Cardiac atrium fibroblast (primary cell): Measurements from ENCODE around the gene SNAP47. TPM values are rescaled to one million over a fixed set of nuclear protein-coding genes. Genes with fewer than 3 reads are reported as not detected.

Source experiments
- total RNA-seq: library from RNA; depleted of rRNA; stranded (reverse); fragments of >200 nt; gene quantifications from 2 replicates; pipeline ENCODE4 v1.2.3, GENCODE V29; 2015

The SNAP47 gene, protein sequence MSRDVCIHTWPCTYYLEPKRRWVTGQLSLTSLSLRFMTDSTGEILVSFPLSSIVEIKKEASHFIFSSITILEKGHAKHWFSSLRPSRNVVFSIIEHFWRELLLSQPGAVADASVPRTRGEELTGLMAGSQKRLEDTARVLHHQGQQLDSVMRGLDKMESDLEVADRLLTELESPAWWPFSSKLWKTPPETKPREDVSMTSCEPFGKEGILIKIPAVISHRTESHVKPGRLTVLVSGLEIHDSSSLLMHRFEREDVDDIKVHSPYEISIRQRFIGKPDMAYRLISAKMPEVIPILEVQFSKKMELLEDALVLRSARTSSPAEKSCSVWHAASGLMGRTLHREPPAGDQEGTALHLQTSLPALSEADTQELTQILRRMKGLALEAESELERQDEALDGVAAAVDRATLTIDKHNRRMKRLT
- total RNA-seq: 25.8 and 26.7 TPM in 2 replicates

DNA sequence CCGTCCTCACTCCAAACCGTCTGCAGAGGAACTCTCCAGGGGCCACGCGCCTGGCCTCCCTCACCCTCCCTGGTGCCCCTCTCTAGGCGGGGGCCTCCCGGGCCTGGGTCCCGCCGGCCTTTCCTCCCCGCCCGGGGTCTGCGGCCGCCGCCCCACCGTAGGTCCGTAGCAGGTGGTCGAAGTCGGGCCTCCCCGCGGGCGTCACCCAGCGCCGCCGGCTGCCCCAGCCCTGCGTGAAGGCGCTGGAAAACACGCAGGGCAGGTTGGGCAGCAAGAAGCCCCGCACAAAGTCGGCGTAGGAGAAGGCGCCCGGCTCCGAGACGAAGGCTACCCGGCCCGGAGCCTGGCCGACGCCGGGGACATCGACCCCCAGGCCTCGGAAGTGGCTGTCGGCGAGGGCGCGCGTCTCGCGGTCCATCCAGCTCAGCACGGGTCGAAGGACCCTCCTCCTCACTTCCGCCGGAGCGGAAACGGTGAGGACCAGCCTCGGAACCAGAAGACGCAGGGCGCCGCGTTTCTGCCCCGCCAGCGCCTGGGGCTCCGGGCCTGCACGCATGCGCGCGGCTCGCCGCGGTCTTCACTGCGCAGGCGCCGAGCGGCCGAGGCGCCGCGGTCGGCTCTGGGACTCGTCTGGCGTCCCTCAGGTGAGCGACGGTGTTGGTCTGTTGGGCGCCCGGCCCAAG lies at the start of gene SNAP47, which contains the start of gene JMJD4:
Gene SNAP47, plus strand, starts transcription at position 580 of the 683 bp plus-strand sequence. CDS start 12,302 bp downstream, outside the sequence.
Gene JMJD4, minus strand, starts transcription at position 447 of the 683 bp plus-strand sequence. Its CDS starts 29 bp downstream, at position 418.

DNA sequence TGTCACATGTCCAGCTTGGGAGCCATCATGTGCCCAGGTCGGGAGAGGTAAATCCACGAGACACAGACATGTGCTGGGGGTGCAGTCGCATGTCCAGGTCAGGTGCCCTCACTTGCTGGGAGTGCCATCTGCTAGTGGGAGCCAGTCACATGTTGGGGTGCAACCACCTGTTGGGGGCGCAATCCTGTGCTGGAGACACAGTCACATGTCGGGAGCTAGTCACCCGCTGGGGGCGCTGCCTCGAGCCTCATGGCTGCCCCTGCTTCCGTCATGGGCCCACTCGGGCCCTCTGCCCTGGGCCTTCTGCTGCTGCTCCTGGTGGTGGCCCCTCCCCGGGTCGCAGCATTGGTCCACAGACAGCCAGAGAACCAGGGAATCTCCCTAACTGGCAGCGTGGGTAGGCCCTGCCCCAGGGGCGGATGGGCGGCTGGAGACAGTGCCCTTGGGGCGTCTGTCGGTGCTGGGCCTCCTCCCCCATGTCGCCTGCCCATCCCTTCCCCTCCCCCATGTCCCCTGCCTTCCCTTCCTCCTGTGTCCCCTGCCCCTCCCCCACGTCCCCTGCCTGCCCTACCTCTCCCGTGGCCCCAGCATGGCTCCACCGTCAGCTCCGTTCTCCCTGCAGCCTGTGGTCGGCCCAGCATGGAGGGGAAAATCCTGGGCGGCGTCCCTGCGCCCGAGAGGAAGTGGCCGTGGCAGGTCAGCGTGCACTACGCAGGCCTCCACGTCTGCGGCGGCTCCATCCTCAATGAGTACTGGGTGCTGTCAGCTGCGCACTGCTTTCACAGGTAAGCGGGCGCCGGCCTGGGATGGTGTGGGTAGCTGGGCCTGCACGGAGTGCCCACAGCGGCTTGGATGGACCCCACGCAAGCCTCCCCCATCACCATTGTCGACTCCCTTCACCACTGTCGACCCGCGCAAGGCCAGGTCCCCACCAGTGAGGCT lies 80.5 kb downstream of the SNAP47 start, which contains the start of gene PRSS38:
Gene PRSS38, plus strand, starts transcription at position 208 of the 942 bp plus-strand sequence. Its CDS starts 42 bp downstream, at position 250.

Other genes with a start within 250 kb of the SNAP47 start
- gene ZNF678, start 171.9 kb upstream of the SNAP47 start, total RNA-seq: 1.4 and 5.7 TPM in 2 replicates
- gene JMJD4, start 133 bp upstream of the SNAP47 start, total RNA-seq: 18.8 and 28.7 TPM in 2 replicates
- not detected in 2 replicates for gene PRSS38, start 80.2 kb downstream of the SNAP47 start, total RNA-seq
- gene WNT9A, start 212.5 kb downstream of the SNAP47 start, total RNA-seq: 0.36 TPM in 1 of 2 replicates, not detected in the other